PC-9 (cell line): Measurements from ENCODE around the gene NARF.

Experiments used
- EZH2 ChIP-seq: fragments of 200-600 bp; sonication (generic); IDR thresholded peaks from 2 replicates; pipeline ENCODE4 v1.8.0; 2017; ENCODE audit warnings: antibody characterized with exemption, low read depth
- TF ChIP-seq, protein P1 (sequence below): fragments of 200-600 bp; sonication (generic); conservative IDR thresholded peaks from 2 replicates; pipeline ENCODE4 v1.6.1; 2017; ENCODE audit warnings: mixed run types, antibody characterized with exemption, mild to moderate bottlenecking, moderate library complexity

DNA sequence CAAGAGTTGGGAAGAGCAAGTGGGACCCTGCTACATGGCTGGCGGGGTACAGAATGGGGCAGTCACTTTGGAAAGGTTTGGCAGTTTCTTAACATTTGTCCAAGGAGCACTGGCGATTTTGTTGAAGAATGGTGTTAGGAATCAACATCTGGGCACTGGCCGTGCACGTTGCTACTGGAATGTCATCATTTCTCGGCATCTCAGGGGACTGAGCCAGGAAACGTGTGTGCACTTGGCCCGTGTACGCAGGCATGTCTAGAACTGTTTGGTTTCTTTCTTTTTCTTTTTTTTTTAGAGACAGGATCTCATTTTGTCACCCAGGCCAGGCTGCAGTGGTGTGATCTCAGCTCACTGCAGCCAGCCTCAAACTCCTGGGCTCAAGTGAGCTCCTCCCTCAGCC is 43.7 kb downstream of the NARF start:
- TF ChIP-seq EZH2, result no peak
- TF ChIP-seq, protein P1, sequence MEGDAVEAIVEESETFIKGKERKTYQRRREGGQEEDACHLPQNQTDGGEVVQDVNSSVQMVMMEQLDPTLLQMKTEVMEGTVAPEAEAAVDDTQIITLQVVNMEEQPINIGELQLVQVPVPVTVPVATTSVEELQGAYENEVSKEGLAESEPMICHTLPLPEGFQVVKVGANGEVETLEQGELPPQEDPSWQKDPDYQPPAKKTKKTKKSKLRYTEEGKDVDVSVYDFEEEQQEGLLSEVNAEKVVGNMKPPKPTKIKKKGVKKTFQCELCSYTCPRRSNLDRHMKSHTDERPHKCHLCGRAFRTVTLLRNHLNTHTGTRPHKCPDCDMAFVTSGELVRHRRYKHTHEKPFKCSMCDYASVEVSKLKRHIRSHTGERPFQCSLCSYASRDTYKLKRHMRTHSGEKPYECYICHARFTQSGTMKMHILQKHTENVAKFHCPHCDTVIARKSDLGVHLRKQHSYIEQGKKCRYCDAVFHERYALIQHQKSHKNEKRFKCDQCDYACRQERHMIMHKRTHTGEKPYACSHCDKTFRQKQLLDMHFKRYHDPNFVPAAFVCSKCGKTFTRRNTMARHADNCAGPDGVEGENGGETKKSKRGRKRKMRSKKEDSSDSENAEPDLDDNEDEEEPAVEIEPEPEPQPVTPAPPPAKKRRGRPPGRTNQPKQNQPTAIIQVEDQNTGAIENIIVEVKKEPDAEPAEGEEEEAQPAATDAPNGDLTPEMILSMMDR, result no peak
